ENCODE results near the gene SGCA.
A peak's percentile ranks its signal among the peaks of the same experiment; 100 is the strongest.

The SGCA gene

DNA sequence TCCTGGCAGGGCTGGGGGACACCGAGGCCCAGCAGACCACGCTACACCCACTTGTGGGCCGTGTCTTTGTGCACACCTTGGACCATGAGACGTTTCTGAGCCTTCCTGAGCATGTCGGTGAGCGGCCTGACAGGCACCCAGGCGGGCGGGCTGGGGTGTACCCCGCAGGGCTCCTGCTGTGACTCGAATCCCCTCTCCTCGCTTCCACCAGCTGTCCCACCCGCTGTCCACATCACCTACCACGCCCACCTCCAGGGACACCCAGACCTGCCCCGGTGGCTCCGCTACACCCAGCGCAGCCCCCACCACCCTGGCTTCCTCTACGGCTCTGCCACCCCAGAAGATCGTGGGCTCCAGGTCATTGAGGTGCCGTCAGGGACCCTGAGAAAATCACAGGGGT lies 1.6 kb downstream of the SGCA start:
- DNase-seq (ENCODE audit: low read depth) = no peak

DNA sequence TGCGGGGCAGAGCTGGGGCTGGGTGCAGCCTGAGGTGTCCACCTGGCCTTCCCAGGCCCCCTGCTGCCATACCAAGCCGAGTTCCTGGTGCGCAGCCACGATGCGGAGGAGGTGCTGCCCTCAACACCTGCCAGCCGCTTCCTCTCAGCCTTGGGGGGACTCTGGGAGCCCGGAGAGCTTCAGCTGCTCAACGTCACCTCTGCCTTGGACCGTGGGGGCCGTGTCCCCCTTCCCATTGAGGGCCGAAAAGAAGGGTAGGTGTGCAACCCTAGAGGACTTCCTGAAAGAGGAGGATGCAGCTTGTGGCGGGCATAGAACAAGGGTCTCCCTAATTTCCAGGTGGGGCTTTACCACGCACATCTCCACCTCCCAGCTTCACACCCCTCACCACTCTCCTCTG lies 2.5 kb downstream of the SGCA start:
- no peak for DNase-seq (ENCODE audit: low read depth)

- DNase-seq (ENCODE audit: low read depth) = peak; percentile 37
These were observed 3.4 kb downstream of the SGCA start for GRCh38 chr17:50169121-50169764.

- no peak for DNase-seq (ENCODE audit: low read depth)
These were observed 4.2 kb downstream of the SGCA start for GRCh38 chr17:50169881-50170459.

DNA sequence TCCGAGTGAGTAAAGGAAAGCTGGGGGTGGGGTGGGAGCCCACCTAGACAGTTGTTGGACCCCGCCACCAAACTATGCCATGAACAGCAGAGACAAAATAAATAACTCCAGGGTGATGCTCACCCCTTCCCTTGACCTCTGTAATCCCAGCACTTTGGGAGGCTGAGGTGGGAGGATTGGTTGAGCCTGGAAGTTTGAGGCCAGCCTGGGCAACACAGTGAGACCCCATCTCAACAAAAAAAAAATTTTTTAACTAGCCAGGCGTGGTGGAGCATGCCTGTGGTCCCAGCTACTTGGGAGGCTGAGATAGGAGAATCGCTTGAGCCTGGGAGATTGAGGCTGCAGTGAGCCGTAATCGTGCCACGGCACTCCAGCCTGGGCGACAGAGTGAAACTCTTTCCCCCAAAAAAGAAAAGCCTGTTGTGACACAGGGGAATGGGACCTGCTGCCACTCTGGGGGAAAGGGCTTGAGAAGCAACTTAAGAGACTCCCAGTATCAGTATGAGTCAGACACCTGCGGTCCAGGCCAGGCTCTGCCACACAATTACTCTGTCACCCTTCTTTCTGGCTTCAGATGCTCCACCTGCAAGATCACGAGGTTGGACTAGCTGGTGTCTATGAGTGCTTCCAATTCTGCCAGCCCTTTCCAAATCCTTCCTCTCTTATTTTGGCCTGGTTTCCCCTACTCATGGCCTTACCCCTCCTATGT lies 5.0 kb downstream of the SGCA start:
- DNase-seq (ENCODE audit: low read depth) = no peak

- no peak for DNase-seq (ENCODE audit: low read depth)
These were observed 5.7 kb downstream of the SGCA start for GRCh38 chr17:50171371-50172071.

DNA sequence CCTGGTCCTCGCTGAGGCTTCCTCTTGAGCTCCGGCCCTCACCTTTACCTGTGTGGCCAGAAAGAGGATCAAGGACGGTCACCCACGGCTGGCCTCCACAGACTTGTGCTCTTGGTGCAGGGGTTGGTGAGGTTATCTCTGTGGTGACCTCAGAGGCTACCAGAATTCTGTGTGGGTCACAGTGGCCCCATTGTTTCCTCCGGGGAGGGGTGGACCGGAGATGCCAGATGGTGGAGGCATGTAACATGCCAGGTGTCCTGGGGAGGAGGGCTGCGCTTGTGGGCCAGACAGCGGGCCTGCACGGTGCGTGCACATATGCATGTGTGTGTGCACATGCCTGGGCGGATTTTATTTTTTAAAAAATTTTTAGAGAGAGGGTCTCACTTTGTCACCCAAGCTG lies 6.3 kb downstream of the SGCA start:
- DNase-seq (ENCODE audit: low read depth) = no peak

- no peak for DNase-seq (ENCODE audit: low read depth)
These were observed 7.1 kb downstream of the SGCA start for GRCh38 chr17:50172936-50173334.

GRCh38 chr17:50173335-50173941 lies 7.6 kb downstream of the SGCA start:
- DNase-seq (ENCODE audit: low read depth) = no peak

GRCh38 chr17:50174444-50174843 lies 8.6 kb downstream of the SGCA start:
- DNase-seq (ENCODE audit: low read depth) = no peak

GRCh38 chr17:50175035-50175807 lies 9.4 kb downstream of the SGCA start:
- no peak for DNase-seq (ENCODE audit: low read depth)

DNA sequence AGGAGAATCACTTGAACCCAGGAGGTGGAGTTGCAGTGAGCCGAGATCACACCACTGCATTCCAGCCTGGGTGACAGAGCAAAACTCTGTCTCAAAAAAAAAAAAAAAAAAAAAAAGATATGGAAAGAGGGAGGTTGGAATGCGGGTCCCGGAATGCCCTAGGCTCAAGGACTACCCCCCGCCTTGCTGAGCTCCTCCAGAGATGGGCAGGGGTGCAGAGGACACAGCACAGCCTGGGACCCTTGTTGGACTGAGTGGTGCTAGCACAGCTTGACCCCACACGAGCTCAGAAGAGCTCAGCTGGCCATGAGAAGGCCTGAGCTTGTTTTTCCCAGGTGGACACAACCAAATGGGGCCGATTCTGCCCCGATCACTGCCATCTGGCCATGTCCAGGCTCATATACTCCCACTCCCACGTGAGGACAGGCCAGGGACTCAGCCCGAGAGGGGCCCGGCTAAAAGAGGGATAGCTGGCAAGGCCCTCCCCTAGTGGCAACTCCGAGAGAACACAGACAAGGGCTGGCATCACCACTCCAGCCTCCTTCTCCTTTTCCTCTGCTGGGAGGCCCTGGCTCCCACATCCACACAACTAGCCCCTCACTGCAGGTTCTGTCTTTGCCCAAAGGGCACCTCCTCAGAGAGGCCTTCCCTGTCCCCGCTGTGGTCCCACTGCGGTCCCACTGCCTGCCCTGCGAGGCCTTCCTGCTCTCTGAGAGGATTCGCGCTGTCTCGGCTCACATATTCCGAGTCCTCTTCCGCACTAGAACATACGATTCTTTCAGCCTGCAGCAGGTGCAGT lies 11.0 kb downstream of the SGCA start:
- DNase-seq (ENCODE audit: low read depth) = no peak

DNA sequence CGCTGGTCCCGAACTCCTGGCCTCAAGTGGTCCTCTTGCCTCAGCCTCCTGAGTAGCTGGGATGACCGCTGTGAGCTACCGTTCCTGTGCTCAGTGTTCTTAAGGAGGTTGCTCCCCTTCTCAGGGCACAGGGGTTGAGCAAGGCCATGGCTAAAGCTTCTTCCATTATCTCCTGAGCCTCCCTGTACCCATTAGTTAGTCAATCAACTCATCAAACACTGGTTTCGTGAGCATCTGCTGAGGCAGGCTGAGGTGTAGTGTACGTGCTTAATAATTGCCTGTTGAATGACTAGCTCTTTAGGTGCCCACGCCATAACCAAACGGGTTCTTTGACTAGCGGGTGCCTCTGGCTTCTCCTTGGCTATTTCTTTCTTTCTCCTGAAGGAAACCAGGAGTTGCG lies 11.7 kb downstream of the SGCA start:
- no peak for DNase-seq (ENCODE audit: low read depth)

DNA sequence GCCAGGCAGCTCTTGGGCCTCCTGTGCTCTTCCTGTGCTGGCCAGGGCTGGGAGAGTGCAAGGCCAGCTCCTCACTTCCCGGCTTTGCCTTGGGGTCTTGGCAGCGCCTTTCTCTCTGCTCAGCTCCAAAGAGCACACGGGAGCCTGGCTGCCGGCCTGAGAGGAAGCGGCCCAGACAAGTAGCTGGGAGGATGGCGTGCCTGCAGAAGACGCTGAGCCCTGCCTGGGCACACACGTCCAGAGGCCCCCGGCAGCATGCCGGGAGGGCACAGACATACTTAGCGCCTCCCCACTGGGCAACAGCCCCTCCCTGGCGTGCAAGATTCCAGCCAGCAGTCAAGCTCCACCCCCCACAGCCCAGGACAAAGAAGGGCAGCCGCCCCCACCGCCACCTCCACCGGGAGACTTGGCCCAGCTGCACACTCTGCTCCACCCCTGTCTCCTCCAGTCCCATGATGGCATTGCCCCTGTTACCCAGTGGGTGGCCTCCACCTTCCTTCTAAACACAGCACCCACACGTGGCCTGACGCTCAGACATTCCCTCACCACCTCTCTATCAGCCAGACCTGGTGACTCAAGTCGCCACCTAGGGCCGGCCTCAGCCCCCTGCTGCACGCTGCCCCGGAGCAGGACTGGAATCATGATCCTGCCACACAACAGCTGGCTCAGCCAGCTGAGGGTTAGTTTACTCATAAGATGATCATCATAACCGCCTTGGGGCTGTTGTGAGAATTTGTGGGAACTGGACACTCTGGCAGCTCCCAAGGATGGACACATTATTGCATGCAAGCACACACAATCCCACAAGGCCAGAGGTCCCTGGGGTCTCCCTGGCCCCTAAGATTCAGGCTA lies 12.4 kb downstream of the SGCA start:
- no peak for DNase-seq (ENCODE audit: low read depth)

- no peak for DNase-seq (ENCODE audit: low read depth)
These were observed 14.3 kb downstream of the SGCA start for GRCh38 chr17:50180111-50180510.

DNA sequence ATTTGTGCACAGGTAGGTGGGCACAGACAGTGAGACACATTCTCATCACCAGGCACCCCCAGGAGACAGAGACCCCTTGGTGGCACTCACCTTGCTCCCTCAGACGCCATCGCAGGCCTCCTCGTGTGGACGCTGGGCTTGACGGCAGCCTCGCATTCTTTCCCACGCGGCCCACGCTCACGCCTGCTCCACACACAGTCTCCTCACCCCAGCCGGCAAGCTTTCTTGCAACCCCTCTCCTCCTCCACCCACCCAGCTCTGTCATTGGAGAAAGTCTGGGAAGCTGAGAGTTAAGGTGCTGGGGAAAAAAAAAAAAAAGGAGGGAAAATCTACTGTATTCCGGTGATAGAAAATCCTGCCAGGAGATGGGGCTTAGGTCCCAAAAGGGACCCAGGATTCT lies 14.8 kb downstream of the SGCA start:
- no peak for DNase-seq (ENCODE audit: low read depth)

GRCh38 chr17:50181144-50181543 lies 15.3 kb downstream of the SGCA start:
- no peak for DNase-seq (ENCODE audit: low read depth)

GRCh38 chr17:50181591-50182560 lies 16.1 kb downstream of the SGCA start:
- DNase-seq (ENCODE audit: low read depth) = no peak
